K562 (cell line): ENCODE results near the gene INHBE. TPM values are rescaled to one million over a fixed set of nuclear protein-coding genes. Genes with fewer than 3 reads are reported as not detected.
A peak's percentile ranks its signal among the peaks of the same experiment; 100 is the strongest.

Experiments used
- BHLHE40 ChIP-seq: IDR thresholded peaks from 2 replicates; pipeline ENCODE4 v1.6.1; 2011; ENCODE audit warnings: low read length, improper control_type of control experiment
- CREB3L1 ChIP-seq: fragments of 450-650 bp; IDR thresholded peaks from 2 replicates; pipeline ENCODE4 v1.6.1; 2014; ENCODE audit warnings: low read depth, mild to moderate bottlenecking, moderate library complexity, borderline replicate concordance
- EP400 ChIP-seq: fragments of 450-650 bp; IDR thresholded peaks from 2 replicates; pipeline ENCODE4 v1.6.1; 2017; ENCODE audit warnings: antibody characterized with exemption, mild to moderate bottlenecking, moderate library complexity
- MGA ChIP-seq: fragments of 450-650 bp; IDR thresholded peaks from 2 replicates; pipeline ENCODE4 v1.6.1; 2016; ENCODE audit warnings: mild to moderate bottlenecking, moderate library complexity
- NFIC ChIP-seq: fragments of 450-650 bp; IDR thresholded peaks from 2 replicates; pipeline ENCODE4 v1.6.1; 2017; ENCODE audit warnings: mild to moderate bottlenecking, inconsistent platforms
- PTBP1 ChIP-seq: fragments of 200-400 bp; formaldehyde crosslinking; IDR thresholded peaks from 2 replicates; pipeline ENCODE4 v1.6.1; 2017; ENCODE audit warnings: low read depth, low read length
- RCOR1 ChIP-seq, 2 experiments: IDR thresholded peaks; 2 replicates each; pipeline ENCODE4 v1.6.1; 2012; ENCODE audit warnings: low read depth in 2 of 2, low read length in 2 of 2, borderline replicate concordance in 1 of 2, improper control_type of control experiment in 1 of 2
- RFX5 ChIP-seq: IDR thresholded peaks from 2 replicates; pipeline ENCODE4 v1.6.1; 2011; ENCODE audit warnings: low read depth, mild to moderate bottlenecking, improper control_type of control experiment, low read length
- TEAD2 ChIP-seq: fragments of 450-650 bp; IDR thresholded peaks from 2 replicates; pipeline ENCODE4 v1.6.1; 2016; ENCODE audit warnings: missing genetic modification characterization, control low read depth, missing compliant biosample characterization
- ZBTB7A ChIP-seq: IDR thresholded peaks from 2 replicates; pipeline ENCODE4 v1.6.1; 2011; ENCODE audit warnings: low read depth, mild to moderate bottlenecking, low read length, moderate library complexity, borderline replicate concordance; ENCODE audit not compliant: control insufficient read depth
- ZC3H11A ChIP-seq: IDR thresholded peaks from 2 replicates; pipeline ENCODE4 v1.6.1; 2012; ENCODE audit warnings: low read depth, low read length, improper control_type of control experiment
- ZFPM2 ChIP-seq: fragments of 250-450 bp; sonication (Bioruptor Pico); IDR thresholded peaks from 2 replicates; pipeline ENCODE4 v1.5.1; 2022; ENCODE audit warnings: mild to moderate bottlenecking
- ZNF584 ChIP-seq: fragments of 200-800 bp; sonication (Bioruptor generic); IDR thresholded peaks from 2 replicates; pipeline ENCODE4 v1.6.1; 2016; ENCODE audit warnings: low read depth, mild to moderate bottlenecking, missing genetic modification characterization, missing compliant biosample characterization
- ZNF707 ChIP-seq: fragments of 250-450 bp; sonication (Bioruptor Pico); conservative IDR thresholded peaks from 2 replicates; pipeline ENCODE4 v1.8.0; 2022; ENCODE audit warnings: inconsistent platforms, mild to moderate bottlenecking, moderate library complexity
- polyA plus RNA-seq, 8 experiments: library from polyadenylated mRNA; depleted of rRNA in 4 of 8; stranded (reverse) in 5 of 8; unstranded in 3 of 8; fragments of >200 nt; fragmentation: Nextera tagmentation in 2 of 8; fragmentation: Illumina TruSeq in 1 of 8; extraction: Ambion mirVana in 2 of 8; extraction: Trizol in 1 of 8; gene quantifications; 2 replicates each; pipeline versions ENCODE4 v1.2.1 to v1.2.3, GENCODE V29; 2011 to 2014; ENCODE audit warnings: inconsistent platforms in 1 of 8, missing spikeins in 1 of 8
- total RNA-seq, 7 experiments: library from RNA; depleted of rRNA in 6 of 7; stranded (reverse); fragments of >200 nt in 6 of 7; fragmentation: Illumina TruSeq in 2 of 7; extraction: Trizol in 2 of 7; gene quantifications; 2 replicates each; pipeline versions ENCODE4 v1.2.1 to v1.2.3, GENCODE V29; 2011 to 2021; ENCODE audit warnings: low replicate concordance in 1 of 7

INHBE gene
- total and polyA plus RNA-seq, 9 of the 15 experiments (the other 6 are each of a cell fraction or from before 2014, with no cell fraction given): 0.94 to 9.9 (median 7.3) TPM

GRCh38 chr12:57454566-57455373, at the start of gene INHBE (continued):
- TF ChIP-seq MGA (peak; percentile 81), ZC3H11A (0 out of 2 replicates have a peak, but pooled peaks have one; percentile 22), RCOR1 (IDR thresholded peaks at IDR 0.05; ENCODE audit: borderline replicate concordance in 1 of 2, low read depth in 2 of 2, low read length in 2 of 2) (0 out of 4 replicates have a peak, but pooled peaks of 1 of the 2 experiments have one; percentile 48), TEAD2 (tag) (peak; percentile 49; the same call in 1 of the 2 replicates), ZNF707 (CRISPR knock-in tag) (0 out of 2 replicates have a peak, but pooled peaks have one; percentile 12), ZNF584 (CRISPR knock-in tag) (peak; percentile 77; the same call in 1 of the 2 replicates), BHLHE40 (peak; percentile 10; the same call in 1 of the 2 replicates), NFIC (peak; percentile 11; the same call in 1 of the 2 replicates), CREB3L1 (peak; percentile 81), ZFPM2 (CRISPR knock-in tag) (peak; percentile 26; the same call in 1 of the 2 replicates), ZBTB7A (peak; percentile 62; the same call in 1 of the 2 replicates), EP400 (peak; percentile 99), RFX5 (no peak), PTBP1 (no peak)
